ENCODE results near the gene TMEM235. TPM values are rescaled to one million over a fixed set of nuclear protein-coding genes. Genes with fewer than 3 reads are reported as not detected.

The TMEM235 gene
- total and polyA plus RNA-seq, 2 donors (not counting 3 experiments of a cell fraction or from before 2014, with no cell fraction given) = 0.04 to 0.38 TPM

- intact Hi-C loops (cut with micrococcal nuclease) = no loop called here
- no peak for DNase-seq (ENCODE audit: low read depth, low spot score)
- no peak overlapping the region for H3K9ac ChIP-seq (replicated peaks; ENCODE audit: extremely low read depth, insufficient read depth, low read length)
- H3K27ac ChIP-seq (ENCODE audit: insufficient read depth, low read depth, low read length) = no peak overlapping the region
- H3K36me3 ChIP-seq (ENCODE audit: control insufficient read depth in 2 of 2, extremely low read depth in 1 of 2, insufficient read depth in 2 of 2, low read length in 2 of 2) = no peaks in the 10 kb centered on the region
- ChIA-PET POLR2A (no interaction called here), CTCF (no interaction called here)
- H3K27me3 ChIP-seq (ENCODE audit: control insufficient read depth in 2 of 2, insufficient read depth in 2 of 2, low read length in 2 of 2) = no peaks in the 10 kb centered on the region
- BruUV-seq (replicated peaks) = no TSS peak
- H3K4me2 ChIP-seq (ENCODE audit: insufficient read depth, low read length) = no peak overlapping the region
- dilution Hi-C loops (cut with MboI; ENCODE audit: extremely low pct_ligation_motif_present, low sequenced_read_pairs) = no loop called here
- no peaks in the 10 kb centered on the region for H3K9me3 ChIP-seq (replicated peaks; ENCODE audit: control insufficient read depth, insufficient read depth, low read length)
- no peak overlapping the region for H3K4me3 ChIP-seq (replicated peaks in 1 of 3; ENCODE audit: insufficient read depth in 1 of 3, low read depth in 1 of 3, low read length in 3 of 3)
- H4K20me1 ChIP-seq (replicated peaks; ENCODE audit: control insufficient read depth, extremely low read depth, insufficient read depth, low read length) = no peaks in the 10 kb centered on the region
- H3K9me1 ChIP-seq (replicated peaks; ENCODE audit: control insufficient read depth, extremely low read depth, insufficient read depth, low read length) = no peaks in the 10 kb centered on the region
- H3K79me2 ChIP-seq (ENCODE audit: control insufficient read depth, insufficient read depth, low read length) = peaks cover 10% of the 10 kb centered on the region
- TF ChIP-seq MAX (IDR thresholded peaks at IDR 0.05; ENCODE audit: insufficient read depth, insufficient read length) = no peak
- TF ChIP-seq MYC (IDR thresholded peaks at IDR 0.05; ENCODE audit: low read depth, low read length) = no peak
- no peak for TF ChIP-seq POLR2A (IDR thresholded peaks at IDR 0.05; ENCODE audit: low read depth, low read length)
- TF ChIP-seq EZH2 (IDR thresholded peaks at IDR 0.05; ENCODE audit: borderline replicate concordance, low read depth, low read length, severe bottlenecking) = no peak
- no peak for TF ChIP-seq FOS (IDR thresholded peaks at IDR 0.05; ENCODE audit: borderline replicate concordance, insufficient read depth, low read length)
- no peak for TF ChIP-seq POLR2AphosphoS5 (IDR thresholded peaks at IDR 0.05; ENCODE audit: insufficient read depth, low read depth, low read length)
- no peak for TF ChIP-seq GATA2 (IDR thresholded peaks at IDR 0.05; ENCODE audit: insufficient read depth, insufficient read length, low read depth, low read length)
- TF ChIP-seq CTCF (IDR thresholded peaks at IDR 0.05; ENCODE audit: extremely low read depth in 1 of 2, insufficient read depth in 1 of 2, low read depth in 1 of 2, low read length in 2 of 2) = no peak
- no peak for TF ChIP-seq JUN (IDR thresholded peaks at IDR 0.05; ENCODE audit: borderline replicate concordance, insufficient read depth, insufficient read length, low read depth)
- FAIRE-seq = no peak
- peaks cover 5% of the 10 kb centered on the region for H3K4me1 ChIP-seq (ENCODE audit: control insufficient read depth, extremely low read depth, insufficient read depth, low read length)
- no peak overlapping the region for H2AFZ ChIP-seq (ENCODE audit: low read depth, low read length)
Observed at GRCh38 chr17:78210111-78210510, 21.3 kb upstream of the TMEM235 start.
